Smooth muscle cell (in vitro differentiated cells): Measurements from ENCODE around the gene KCNT2. TPM values are rescaled to one million over a fixed set of nuclear protein-coding genes. Genes with fewer than 3 reads are reported as not detected.
A peak's percentile ranks its signal among the peaks of the same experiment; 100 is the strongest.

Experiments used
- DNase-seq: peaks from one replicate; lab custom pipeline; 2025; ENCODE audit not compliant: unreplicated experiment; lab: John Stamatoyannopoulos, UW
- H2AFZ ChIP-seq: fragments of 200-600 bp; sonication (generic); 2 replicates; pipeline ENCODE4 v1.6.0; 2016; ENCODE audit warnings: antibody characterized with exemption, low read depth, mild to moderate bottlenecking
- H3F3A ChIP-seq: fragments of 200-600 bp; sonication (generic); 2 replicates; pipeline ENCODE4 v1.6.0; 2017; ENCODE audit warnings: antibody characterized with exemption, low read depth
- H3K27ac ChIP-seq: fragments of 200-600 bp; sonication (generic); 2 replicates; pipeline ENCODE4 v1.5.1; 2016; ENCODE audit warnings: low read depth, mild to moderate bottlenecking
- H3K27me3 ChIP-seq: fragments of 200-600 bp; sonication (generic); 2 replicates; pipeline ENCODE4 v1.6.1; 2016; ENCODE audit warnings: low read depth, mild to moderate bottlenecking
- H3K36me3 ChIP-seq: fragments of 200-600 bp; sonication (generic); 2 replicates; pipeline ENCODE4 v1.5.1; 2016; ENCODE audit warnings: low read depth
- H3K4me1 ChIP-seq: fragments of 200-600 bp; sonication (generic); 2 replicates; pipeline ENCODE4 v1.5.1; 2016; ENCODE audit warnings: low read depth
- H3K4me2 ChIP-seq: fragments of 200-600 bp; sonication (generic); 2 replicates; pipeline ENCODE4 v1.6.0; 2016; ENCODE audit warnings: mild to moderate bottlenecking
- H3K4me3 ChIP-seq: fragments of 200-600 bp; sonication (generic); 2 replicates; pipeline ENCODE4 v1.5.1; 2016; ENCODE audit warnings: mild to moderate bottlenecking
- H3K79me2 ChIP-seq: fragments of 200-600 bp; sonication (generic); 2 replicates; pipeline ENCODE4 v1.6.0; 2016; ENCODE audit warnings: low read depth, mild to moderate bottlenecking
- H3K9ac ChIP-seq: fragments of 200-600 bp; sonication (generic); 2 replicates; pipeline ENCODE4 v1.6.0; 2016; ENCODE audit warnings: low read depth
- H3K9me3 ChIP-seq: fragments of 200-600 bp; sonication (generic); replicated peaks from 2 replicates; pipeline ENCODE4 v1.5.1; 2016; ENCODE audit warnings: low read depth
- H4K20me1 ChIP-seq: fragments of 200-600 bp; sonication (generic); 2 replicates; pipeline ENCODE4 v1.6.0; 2016; ENCODE audit warnings: low read depth
- CTCF ChIP-seq: fragments of 200-600 bp; sonication (generic); IDR thresholded peaks from 2 replicates; pipeline ENCODE4 v1.5.1; 2017; ENCODE audit warnings: borderline replicate concordance, mild to moderate bottlenecking, antibody characterized with exemption; ENCODE audit not compliant: insufficient read depth, poor library complexity, severe bottlenecking
- WGBS: methylation state at CpG from one replicate; pipeline ENCODE4 v1.1.7; 2016; ENCODE audit warnings: low lambda C conversion rate; 5-methylcytosine and 5-hydroxymethylcytosine counted together
- polyA plus RNA-seq: library from polyadenylated mRNA; unstranded; fragments of >200 nt; fragmentation: Nextera tagmentation; extraction: Ambion mirVana; gene quantifications from 2 replicates; pipeline ENCODE4 v1.2.1, GENCODE V29; 2016
- total RNA-seq: library from RNA; depleted of rRNA; stranded (reverse); fragments of >200 nt; gene quantifications from 2 replicates; pipeline ENCODE4 v1.2.3, GENCODE V29; 2014

KCNT2 gene
- total and polyA plus RNA-seq, 2 experiments from 2014 or later: 1.3 to 2.7 TPM

GRCh38 chr1:196355206-196355786 lies 252.9 kb downstream of the KCNT2 start:
- no peaks in the 10 kb centered on the region for H3K27me3 ChIP-seq
- no peaks in the 10 kb centered on the region for H3K79me2 ChIP-seq
- WGBS: 93% methylated on average over 3 of the region's 3 CpGs
- no peak overlapping the region for H3K4me3 ChIP-seq
- no peak for DNase-seq
- no peak overlapping the region for H3K27ac ChIP-seq
- no peak overlapping the region for H3K9ac ChIP-seq
- H3K4me1 ChIP-seq: no peaks in the 10 kb centered on the region
- H3F3A ChIP-seq: no peaks in the 10 kb centered on the region
- no peaks in the 10 kb centered on the region for H3K36me3 ChIP-seq
- H4K20me1 ChIP-seq: no peaks in the 10 kb centered on the region
- no peak overlapping the region for H3K4me2 ChIP-seq
- H3K9me3 ChIP-seq: no peaks in the 10 kb centered on the region
- H2AFZ ChIP-seq: no peak overlapping the region
- peak; percentile 51 for TF ChIP-seq CTCF

- no peak overlapping the region for H3K9ac ChIP-seq
- no peaks in the 10 kb centered on the region for H3K27me3 ChIP-seq
- DNase-seq: no peak
- no peaks in the 10 kb centered on the region for H3K9me3 ChIP-seq
- no peaks in the 10 kb centered on the region for H3F3A ChIP-seq
- H3K79me2 ChIP-seq: no peaks in the 10 kb centered on the region
- TF ChIP-seq CTCF: no peak
- no peak overlapping the region for H3K27ac ChIP-seq
- peaks cover 5% of the 10 kb centered on the region for H3K4me1 ChIP-seq
- H3K4me3 ChIP-seq: no peak overlapping the region
- H2AFZ ChIP-seq: no peak overlapping the region
- no peak overlapping the region for H3K4me2 ChIP-seq
- 85% methylated on average over 2 of the region's 2 CpGs for WGBS
- no peaks in the 10 kb centered on the region for H3K36me3 ChIP-seq
- no peaks in the 10 kb centered on the region for H4K20me1 ChIP-seq
Measured at GRCh38 chr1:196344453-196344852, 263.8 kb downstream of the KCNT2 start.

- Histone ChIP-seq H3K4me1 (no peaks in the 10 kb centered on the region), H3K27ac (no peak overlapping the region), H3K36me3 (no peaks in the 10 kb centered on the region), H2AFZ (no peak overlapping the region), H3K4me2 (no peak overlapping the region), H3K27me3 (no peaks in the 10 kb centered on the region), H3K9ac (no peak overlapping the region), H3F3A (no peaks in the 10 kb centered on the region), H3K4me3 (no peak overlapping the region), H4K20me1 (no peaks in the 10 kb centered on the region), H3K79me2 (no peaks in the 10 kb centered on the region), H3K9me3 (no peaks in the 10 kb centered on the region)
- TF ChIP-seq CTCF: no peak
- no peak for DNase-seq
- 86% methylated on average over 1 of the region's 1 CpG for WGBS
Measured at GRCh38 chr1:196324345-196324744, 283.9 kb downstream of the KCNT2 start.

DNA sequence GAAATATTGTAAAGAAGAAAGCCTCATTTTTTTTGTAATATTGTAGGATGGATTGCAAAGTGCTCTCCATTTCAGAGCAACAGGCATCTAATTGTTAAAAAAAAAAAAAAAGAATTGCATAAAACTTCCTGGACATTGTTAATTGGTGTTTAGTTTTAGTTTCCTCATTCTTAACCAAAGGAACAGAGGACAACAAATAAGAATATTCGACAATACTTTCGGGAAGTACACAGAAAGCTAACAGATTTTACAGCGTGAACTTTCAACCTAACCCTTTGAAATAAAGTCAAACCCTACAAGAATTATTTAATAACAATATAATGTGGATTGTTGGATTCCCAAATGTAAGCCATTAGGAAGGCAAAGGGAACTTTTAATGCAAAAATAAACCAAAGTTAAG lies 284.4 kb downstream of the KCNT2 start:
- H3K9ac ChIP-seq: no peak overlapping the region
- TF ChIP-seq CTCF: no peak
- H3K79me2 ChIP-seq: no peaks in the 10 kb centered on the region
- no peaks in the 10 kb centered on the region for H3K9me3 ChIP-seq
- no peak overlapping the region for H3K27ac ChIP-seq
- H4K20me1 ChIP-seq: no peaks in the 10 kb centered on the region
- H3F3A ChIP-seq: no peaks in the 10 kb centered on the region
- WGBS: 95% methylated on average over 3 of the region's 3 CpGs
- no peaks in the 10 kb centered on the region for H3K27me3 ChIP-seq
- H3K36me3 ChIP-seq: no peaks in the 10 kb centered on the region
- H3K4me3 ChIP-seq: no peak overlapping the region
- H3K4me2 ChIP-seq: no peak overlapping the region
- H3K4me1 ChIP-seq: no peaks in the 10 kb centered on the region
- no peak for DNase-seq
- H2AFZ ChIP-seq: no peak overlapping the region
